Endothelial cell (in vitro differentiated cells): Measurements from ENCODE around the gene ZBTB1. TPM values are rescaled to one million over a fixed set of nuclear protein-coding genes. Genes with fewer than 3 reads are reported as not detected.
A peak's percentile ranks its signal among the peaks of the same experiment; 100 is the strongest.

Source experiments
- DNase-seq: peaks from one replicate; pipeline ENCODE4 v3.0.0; 2021; ENCODE audit warnings: low spot score
- H3K27ac Mint-ChIP-seq: one replicate; pipeline ENCODE4 v1.8.0; 2021; ENCODE audit warnings: mixed read lengths, inconsistent platforms; ENCODE audit not compliant: unreplicated experiment
- H3K27me3 Mint-ChIP-seq: one replicate; pipeline ENCODE4 v1.8.0; 2021; ENCODE audit warnings: mild to moderate bottlenecking, moderate library complexity, mixed read lengths, inconsistent platforms; ENCODE audit not compliant: unreplicated experiment
- H3K36me3 Mint-ChIP-seq: one replicate; pipeline ENCODE4 v1.8.0; 2021; ENCODE audit warnings: mild to moderate bottlenecking, low read depth, mixed read lengths, inconsistent platforms; ENCODE audit not compliant: unreplicated experiment
- H3K4me1 Mint-ChIP-seq: one replicate; pipeline ENCODE4 v1.8.0; 2021; ENCODE audit warnings: mild to moderate bottlenecking, mixed read lengths, inconsistent platforms; ENCODE audit not compliant: unreplicated experiment
- H3K4me3 Mint-ChIP-seq: one replicate; pipeline ENCODE4 v1.8.0; 2021; ENCODE audit warnings: mild to moderate bottlenecking, mixed read lengths, inconsistent platforms; ENCODE audit not compliant: unreplicated experiment
- H3K9me3 Mint-ChIP-seq: one replicate; pipeline ENCODE4 v1.8.0; 2021; ENCODE audit warnings: mixed read lengths, inconsistent platforms; ENCODE audit not compliant: unreplicated experiment
- total RNA-seq: library from RNA; stranded (reverse); fragmentation: NEBNext Ultra II Directional; extraction: Animal tissue kit (Norgen Biotek cat#: 25700); gene quantifications from one replicate; pipeline ENCODE4 v1.2.1, GENCODE V29; 2021; ENCODE audit not compliant: unreplicated experiment
- TF ChIP-seq, protein P1 (sequence below): fragments of 200-600 bp; sonication (generic); IDR thresholded peaks from one replicate; pipeline ENCODE4 v1.5.0; 2021; ENCODE audit warnings: antibody characterized with exemption; ENCODE audit not compliant: unreplicated experiment

Gene ZBTB1
- total RNA-seq, 1 donor from 2014 or later: 57.8 TPM

DNA sequence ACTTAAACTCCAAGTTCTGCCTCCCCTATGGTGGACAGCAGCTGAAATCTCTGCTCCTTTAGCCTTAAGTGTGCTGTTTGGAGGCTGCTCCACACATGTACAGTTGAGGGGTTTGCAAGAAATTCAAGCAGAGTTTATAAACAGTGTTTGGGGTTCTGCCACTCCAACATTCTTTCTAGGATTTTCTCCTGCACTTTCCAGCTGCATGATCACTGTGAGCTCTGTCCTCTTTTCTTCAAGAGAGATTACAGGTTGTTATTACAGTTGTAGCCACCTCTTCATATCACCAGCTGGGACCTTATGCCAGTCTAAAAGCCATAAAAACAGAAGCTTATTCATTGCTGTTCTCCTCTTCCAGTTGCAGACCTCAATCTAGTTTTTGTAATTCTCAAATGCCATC, 9.3 kb upstream of the ZBTB1 start:
- Mint-ChIP-seq H3K9me3 (no peaks in the 10 kb centered on the region), H3K27ac (no peak overlapping the region), H3K36me3 (no peaks in the 10 kb centered on the region), H3K4me3 (no peak overlapping the region), H3K4me1 (no peaks in the 10 kb centered on the region), H3K27me3 (no peaks in the 10 kb centered on the region)
- no peak for DNase-seq
- TF ChIP-seq, protein P1, sequence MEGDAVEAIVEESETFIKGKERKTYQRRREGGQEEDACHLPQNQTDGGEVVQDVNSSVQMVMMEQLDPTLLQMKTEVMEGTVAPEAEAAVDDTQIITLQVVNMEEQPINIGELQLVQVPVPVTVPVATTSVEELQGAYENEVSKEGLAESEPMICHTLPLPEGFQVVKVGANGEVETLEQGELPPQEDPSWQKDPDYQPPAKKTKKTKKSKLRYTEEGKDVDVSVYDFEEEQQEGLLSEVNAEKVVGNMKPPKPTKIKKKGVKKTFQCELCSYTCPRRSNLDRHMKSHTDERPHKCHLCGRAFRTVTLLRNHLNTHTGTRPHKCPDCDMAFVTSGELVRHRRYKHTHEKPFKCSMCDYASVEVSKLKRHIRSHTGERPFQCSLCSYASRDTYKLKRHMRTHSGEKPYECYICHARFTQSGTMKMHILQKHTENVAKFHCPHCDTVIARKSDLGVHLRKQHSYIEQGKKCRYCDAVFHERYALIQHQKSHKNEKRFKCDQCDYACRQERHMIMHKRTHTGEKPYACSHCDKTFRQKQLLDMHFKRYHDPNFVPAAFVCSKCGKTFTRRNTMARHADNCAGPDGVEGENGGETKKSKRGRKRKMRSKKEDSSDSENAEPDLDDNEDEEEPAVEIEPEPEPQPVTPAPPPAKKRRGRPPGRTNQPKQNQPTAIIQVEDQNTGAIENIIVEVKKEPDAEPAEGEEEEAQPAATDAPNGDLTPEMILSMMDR: no peak

DNA sequence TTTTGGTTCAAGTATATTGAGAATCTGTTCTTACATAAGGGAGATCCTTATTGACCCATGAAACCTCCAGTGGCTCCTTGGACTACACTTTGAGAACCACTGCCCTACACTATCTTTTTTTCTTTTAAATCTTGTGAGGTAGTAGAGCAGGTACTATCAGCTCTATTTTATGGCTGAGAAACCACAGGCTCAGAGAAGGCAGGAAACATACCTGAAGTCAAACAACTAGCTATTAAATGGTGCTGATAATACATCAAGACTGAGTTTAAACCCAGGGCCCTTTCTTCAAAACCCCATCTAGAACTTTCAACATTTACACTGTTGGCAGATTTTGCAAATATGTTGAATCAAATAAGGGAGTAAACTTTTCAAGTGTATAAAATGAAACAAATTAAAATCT, 7.8 kb upstream of the ZBTB1 start:
- H3K4me1 Mint-ChIP-seq: peaks cover 4% of the 10 kb centered on the region
- H3K4me3 Mint-ChIP-seq: no peak overlapping the region
- no peaks in the 10 kb centered on the region for H3K36me3 Mint-ChIP-seq
- TF ChIP-seq, protein P1: no peak
- no peaks in the 10 kb centered on the region for H3K27me3 Mint-ChIP-seq
- DNase-seq: no peak
- H3K27ac Mint-ChIP-seq: no peak overlapping the region
- no peaks in the 10 kb centered on the region for H3K9me3 Mint-ChIP-seq

DNA sequence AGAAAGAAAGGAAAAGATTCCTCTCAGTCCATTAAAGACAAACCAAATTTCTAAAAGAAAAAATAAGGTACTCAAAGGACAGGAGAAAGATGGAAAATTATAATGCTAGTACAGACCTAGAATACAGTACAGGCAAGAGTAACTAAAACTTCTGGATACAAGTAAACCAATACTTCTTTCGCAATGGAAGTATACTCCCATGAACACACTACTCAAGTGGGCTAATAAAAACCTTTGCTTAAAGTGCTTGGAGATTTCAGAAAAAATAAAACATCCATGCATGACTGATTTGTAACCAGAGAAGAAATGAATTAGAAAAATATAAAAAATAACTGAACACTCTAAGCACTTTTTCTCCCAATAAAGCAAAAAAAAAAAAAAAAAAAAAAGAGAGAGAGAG, 4.5 kb upstream of the ZBTB1 start:
- no peak overlapping the region for H3K27ac Mint-ChIP-seq
- H3K4me3 Mint-ChIP-seq: no peak overlapping the region
- peaks cover 9% of the 10 kb centered on the region for H3K27me3 Mint-ChIP-seq
- DNase-seq: no peak
- no peaks in the 10 kb centered on the region for H3K9me3 Mint-ChIP-seq
- H3K36me3 Mint-ChIP-seq: peaks cover 5% of the 10 kb centered on the region
- TF ChIP-seq, protein P1: no peak
- H3K4me1 Mint-ChIP-seq: peaks cover 16% of the 10 kb centered on the region

DNA sequence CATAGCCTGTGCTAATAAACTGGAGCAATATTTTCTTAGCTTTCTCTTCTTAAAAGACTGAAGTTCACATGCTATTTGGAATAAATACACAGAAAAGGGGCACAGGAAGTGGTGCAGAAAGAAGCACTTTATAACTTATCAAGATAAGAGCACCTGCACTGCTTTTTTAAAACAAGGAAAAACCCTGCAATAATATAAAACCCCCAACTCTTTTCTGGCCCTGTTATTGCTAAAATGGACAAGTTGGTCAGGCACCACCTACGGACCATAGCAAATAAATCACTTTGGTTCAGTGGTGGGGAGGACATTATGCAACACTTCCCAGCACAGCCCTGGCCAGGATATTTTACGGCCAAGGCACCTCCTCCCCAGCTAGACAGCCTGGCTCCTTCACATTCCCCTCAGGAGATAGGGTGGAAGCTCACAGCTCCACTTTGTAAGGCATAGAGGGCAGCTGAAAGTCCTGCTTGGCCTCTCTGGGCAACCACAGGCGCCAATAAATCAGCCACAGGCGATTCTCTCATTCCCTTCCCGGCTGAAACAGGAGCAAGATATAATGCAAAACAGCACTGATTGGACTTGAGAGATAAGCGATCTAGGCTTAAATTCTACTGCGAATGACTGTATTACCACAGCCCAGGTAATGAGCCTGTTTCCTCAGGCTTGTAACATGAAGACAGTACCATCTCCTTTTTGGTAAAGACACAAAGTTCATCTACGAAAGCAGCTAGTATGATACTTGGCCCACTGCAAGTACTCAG, 3.0 kb upstream of the ZBTB1 start:
- Mint-ChIP-seq H3K9me3 (no peaks in the 10 kb centered on the region), H3K27me3 (peaks cover 15% of the 10 kb centered on the region), H3K4me3 (no peak overlapping the region), H3K27ac (no peak overlapping the region), H3K36me3 (peaks cover 10% of the 10 kb centered on the region), H3K4me1 (peaks cover 26% of the 10 kb centered on the region)
- DNase-seq: no peak
- TF ChIP-seq, protein P1: no peak

DNA sequence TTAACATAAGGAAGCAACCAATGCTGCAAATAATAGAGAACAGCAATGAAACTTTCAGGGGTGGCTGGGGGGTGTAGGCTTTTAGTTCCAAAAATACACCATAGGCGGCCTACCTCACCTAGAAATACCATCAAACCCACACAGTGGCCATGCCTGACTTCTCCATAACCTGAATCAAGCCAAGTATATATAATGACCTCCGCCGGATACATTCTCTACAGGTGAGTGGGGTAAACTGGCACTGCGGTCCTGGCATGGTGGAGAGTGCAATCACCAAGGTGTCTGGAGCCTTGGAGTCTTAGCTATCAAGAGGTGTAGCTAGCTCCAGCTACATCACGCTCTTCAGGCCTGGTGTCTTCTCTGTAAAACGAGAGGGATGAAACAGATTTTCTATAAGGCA, 2.1 kb upstream of the ZBTB1 start:
- TF ChIP-seq, protein P1: no peak
- Mint-ChIP-seq H3K27me3 (peaks cover 15% of the 10 kb centered on the region), H3K36me3 (peaks cover 10% of the 10 kb centered on the region), H3K27ac (no peak overlapping the region), H3K4me1 (peaks cover 32% of the 10 kb centered on the region), H3K9me3 (no peaks in the 10 kb centered on the region), H3K4me3 (peak overlapping the region; percentile 99)
- no peak for DNase-seq
